ENCODE data around the gene MAP1B. TPM values are rescaled to one million over a fixed set of nuclear protein-coding genes. Genes with fewer than 3 reads are reported as not detected.
"Not testable (repeated sequence)": the region's sequence is repeated elsewhere in the genome, so short reads cannot be mapped to it uniquely, and the experiment has no call there.

MAP1B gene
- total RNA-seq (2014; rRNA removed; shearing (Covaris generic)): 26.4 and 35.8 TPM in 2 replicates

GRCh38 chr5:72107131-72107900 lies at the start of gene MAP1B:
Gene MAP1B, plus strand, starts transcription at chr5:72107475. Its CDS starts 57 bp downstream, at chr5:72107532.
- DNase-seq (ENCODE audit: low read depth): peak; percentile 63

GRCh38 chr5:72057816-72058215 lies 49.5 kb upstream of the MAP1B start:
- no peak for DNase-seq (ENCODE audit: low read depth)

GRCh38 chr5:72063219-72063819 lies 44.0 kb upstream of the MAP1B start:
- peak; percentile 32 for DNase-seq (ENCODE audit: low read depth)

GRCh38 chr5:72064801-72065570 lies 42.3 kb upstream of the MAP1B start:
- DNase-seq (ENCODE audit: low read depth): no peak

GRCh38 chr5:72065751-72066255 lies 41.5 kb upstream of the MAP1B start:
- no peak for DNase-seq (ENCODE audit: low read depth)

GRCh38 chr5:72066705-72067107 lies 40.6 kb upstream of the MAP1B start:
- DNase-seq (ENCODE audit: low read depth): peak; percentile 77

GRCh38 chr5:72067682-72068470 lies 39.4 kb upstream of the MAP1B start:
- peak; percentile 84 for DNase-seq (ENCODE audit: low read depth)

GRCh38 chr5:72070529-72070928 lies 36.7 kb upstream of the MAP1B start:
- DNase-seq (ENCODE audit: low read depth): no peak

- no peak for DNase-seq (ENCODE audit: low read depth)
Measured at GRCh38 chr5:72071906-72072305, 35.4 kb upstream of the MAP1B start.

GRCh38 chr5:72074251-72074650 lies 33.0 kb upstream of the MAP1B start:
- no peak for DNase-seq (ENCODE audit: low read depth)

GRCh38 chr5:72075461-72075860 lies 31.8 kb upstream of the MAP1B start:
- no peak for DNase-seq (ENCODE audit: low read depth)

- DNase-seq (ENCODE audit: low read depth): no peak
Measured at GRCh38 chr5:72076621-72077300, 30.5 kb upstream of the MAP1B start.

- DNase-seq (ENCODE audit: low read depth): no peak
Measured at GRCh38 chr5:72077390-72077789, 29.9 kb upstream of the MAP1B start.

GRCh38 chr5:72079288-72079687 lies 28.0 kb upstream of the MAP1B start:
- DNase-seq (ENCODE audit: low read depth): no peak

GRCh38 chr5:72082048-72082447 lies 25.2 kb upstream of the MAP1B start:
- no peak for DNase-seq (ENCODE audit: low read depth)

GRCh38 chr5:72084876-72085275 lies 22.4 kb upstream of the MAP1B start:
- no peak for DNase-seq (ENCODE audit: low read depth)

- DNase-seq (ENCODE audit: low read depth): no peak
Measured at GRCh38 chr5:72085319-72085718, 22.0 kb upstream of the MAP1B start.

GRCh38 chr5:72089713-72090112 lies 17.6 kb upstream of the MAP1B start:
- DNase-seq (ENCODE audit: low read depth): not testable (repeated sequence)

GRCh38 chr5:72092074-72092473 lies 15.2 kb upstream of the MAP1B start:
- DNase-seq (ENCODE audit: low read depth): no peak

GRCh38 chr5:72093217-72093616 lies 14.1 kb upstream of the MAP1B start:
- peak; percentile 12 for DNase-seq (ENCODE audit: low read depth)

GRCh38 chr5:72093824-72094223 lies 13.5 kb upstream of the MAP1B start:
- no peak for DNase-seq (ENCODE audit: low read depth)

All from RPMI7951 (cell line).